ENCODE results near the gene DUSP9. TPM values are rescaled to one million over a fixed set of nuclear protein-coding genes. Genes with fewer than 3 reads are reported as not detected.

DUSP9 gene
- polyA plus RNA-seq, 1 donor = 0.14 TPM

DNA sequence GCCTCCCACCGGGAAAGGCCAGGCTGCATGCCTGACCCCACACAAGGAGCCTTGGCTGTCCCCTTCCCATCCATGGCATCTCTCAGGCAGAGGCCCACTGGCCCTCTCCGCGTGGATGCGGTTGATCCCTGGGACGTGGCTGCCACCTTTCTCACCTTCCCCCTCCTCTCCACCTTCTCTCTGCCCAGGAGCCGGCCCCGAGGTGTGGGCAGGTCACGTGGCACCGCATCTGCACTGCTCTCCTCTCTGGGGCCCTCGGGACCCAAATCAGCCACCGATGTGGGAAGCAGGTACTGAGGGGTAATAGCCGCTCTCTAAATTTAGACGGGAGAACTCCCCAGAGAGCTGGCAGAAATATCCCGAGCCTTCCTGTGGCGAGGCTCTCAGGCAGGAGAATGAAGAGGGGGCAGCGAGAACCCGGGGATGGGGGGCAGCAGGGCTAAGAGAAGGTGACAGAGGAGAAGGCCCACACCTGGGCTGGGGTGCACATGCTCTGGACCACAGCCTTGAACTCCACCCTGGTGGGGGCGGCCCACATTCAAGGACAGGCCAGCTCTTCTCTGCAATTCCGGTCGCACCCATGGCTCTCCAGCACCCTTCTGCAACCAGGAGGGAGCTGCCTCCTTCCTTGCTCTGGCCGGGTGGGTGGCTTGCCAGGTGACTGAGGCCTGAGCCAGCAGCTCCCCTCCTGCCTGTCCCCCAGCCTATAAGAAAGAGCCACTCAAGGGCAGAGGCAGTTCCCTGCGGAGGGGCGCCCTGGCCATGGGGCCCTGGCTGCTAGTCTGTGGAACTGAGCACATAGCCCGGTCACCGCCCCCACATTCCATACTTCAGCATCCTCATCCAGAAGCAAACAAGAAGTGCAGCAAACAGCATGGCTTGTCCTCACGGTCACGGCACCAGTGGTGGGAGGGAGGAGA, 9.6 kb upstream of the DUSP9 start:
- DNase-seq = no peak

DNA sequence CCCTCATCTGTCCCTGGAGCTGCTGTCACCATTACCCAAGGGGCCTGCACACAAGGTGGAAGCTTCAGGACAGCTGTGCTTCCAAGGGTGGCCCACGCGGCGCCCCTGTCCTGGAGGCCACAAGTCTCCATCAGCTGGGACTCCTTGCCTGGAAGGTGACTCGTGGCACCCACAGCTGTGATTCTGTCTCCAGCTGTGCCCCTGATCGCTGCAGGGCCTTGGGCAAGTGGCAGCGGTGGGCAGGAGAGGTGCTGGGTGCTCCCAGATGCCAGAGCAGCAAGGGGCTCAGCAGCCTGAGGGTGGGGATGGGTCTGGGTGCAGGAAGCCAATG, 9.0 kb upstream of the DUSP9 start:
- DNase-seq = no peak

DNA sequence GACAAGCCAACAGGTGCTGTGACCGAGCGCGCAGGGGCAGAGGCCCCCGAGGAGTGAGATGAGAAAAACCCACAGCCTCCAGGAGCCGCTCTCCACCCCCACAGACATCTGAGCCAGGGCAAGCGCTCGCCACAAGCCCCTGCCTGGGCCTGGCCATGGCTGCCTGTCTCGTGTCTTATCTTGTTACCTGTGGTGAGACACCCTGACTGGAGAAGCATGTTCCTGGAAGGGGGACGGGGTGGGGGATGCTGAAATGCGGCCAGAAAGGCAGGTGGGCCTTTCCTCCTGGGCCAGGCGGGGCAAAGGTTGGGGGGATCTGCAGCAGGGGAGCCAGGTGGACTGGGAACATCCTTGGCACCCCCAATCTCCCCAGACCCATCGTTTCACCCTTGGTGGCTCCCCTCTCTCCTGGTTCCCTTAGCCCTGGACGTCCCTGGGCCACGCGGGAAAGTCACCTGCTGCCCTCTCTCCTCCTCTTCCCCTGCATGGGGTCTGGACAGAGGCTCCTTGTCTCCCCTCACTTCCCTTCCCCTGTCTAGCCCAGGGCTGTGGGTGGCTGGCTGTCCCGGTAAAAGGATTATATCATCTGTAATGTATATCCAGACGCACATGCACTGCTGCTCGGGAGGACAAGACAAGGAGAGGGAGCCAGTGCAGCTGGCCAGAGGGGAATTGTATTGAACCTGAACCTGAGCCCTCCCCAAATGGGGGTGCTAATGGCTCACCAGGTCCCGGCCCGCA, 8.4 kb upstream of the DUSP9 start:
- no peak for DNase-seq

DNA sequence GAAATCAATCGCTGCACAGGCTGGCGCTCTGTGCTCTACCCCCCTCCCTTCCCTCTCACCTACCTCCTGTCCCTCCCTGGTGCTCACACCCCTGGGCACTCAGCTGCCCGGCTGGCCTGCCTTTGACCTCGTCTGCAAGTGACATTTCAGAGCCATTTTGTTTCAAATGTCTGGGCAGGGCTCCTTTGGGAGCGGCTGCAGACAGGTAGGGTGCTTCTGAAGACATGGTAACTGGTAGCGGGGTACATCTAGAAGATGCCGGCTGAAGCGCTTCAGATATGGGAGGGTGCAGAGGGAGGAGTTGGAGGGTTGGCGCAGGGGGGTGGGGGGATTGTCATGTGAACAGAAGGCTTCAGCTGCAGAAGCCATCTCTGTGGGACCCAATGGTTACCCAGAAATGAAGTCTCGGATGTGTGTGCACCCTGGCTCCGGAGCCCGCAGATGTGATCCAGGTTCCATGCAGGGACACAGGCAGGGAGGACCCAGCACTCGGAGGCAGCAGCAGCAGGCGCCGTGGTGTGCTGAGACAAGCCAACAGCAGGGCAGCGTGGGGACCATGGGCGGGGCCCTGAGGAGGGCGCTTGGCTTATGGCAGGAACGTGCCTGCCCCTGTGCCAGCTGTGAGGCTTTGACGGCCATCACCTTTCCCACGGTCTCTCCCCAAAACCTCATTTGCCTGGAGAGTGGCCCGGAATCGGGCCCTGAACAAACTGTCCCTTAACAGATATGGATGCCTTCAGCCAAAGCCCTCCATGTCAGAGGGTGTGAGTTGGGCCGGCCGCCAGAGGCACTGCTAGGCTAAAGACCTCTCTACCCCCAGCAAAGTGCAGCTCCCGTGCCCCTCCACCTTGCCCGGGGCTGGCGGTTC, 7.6 kb upstream of the DUSP9 start:
- no peak for DNase-seq

DNA sequence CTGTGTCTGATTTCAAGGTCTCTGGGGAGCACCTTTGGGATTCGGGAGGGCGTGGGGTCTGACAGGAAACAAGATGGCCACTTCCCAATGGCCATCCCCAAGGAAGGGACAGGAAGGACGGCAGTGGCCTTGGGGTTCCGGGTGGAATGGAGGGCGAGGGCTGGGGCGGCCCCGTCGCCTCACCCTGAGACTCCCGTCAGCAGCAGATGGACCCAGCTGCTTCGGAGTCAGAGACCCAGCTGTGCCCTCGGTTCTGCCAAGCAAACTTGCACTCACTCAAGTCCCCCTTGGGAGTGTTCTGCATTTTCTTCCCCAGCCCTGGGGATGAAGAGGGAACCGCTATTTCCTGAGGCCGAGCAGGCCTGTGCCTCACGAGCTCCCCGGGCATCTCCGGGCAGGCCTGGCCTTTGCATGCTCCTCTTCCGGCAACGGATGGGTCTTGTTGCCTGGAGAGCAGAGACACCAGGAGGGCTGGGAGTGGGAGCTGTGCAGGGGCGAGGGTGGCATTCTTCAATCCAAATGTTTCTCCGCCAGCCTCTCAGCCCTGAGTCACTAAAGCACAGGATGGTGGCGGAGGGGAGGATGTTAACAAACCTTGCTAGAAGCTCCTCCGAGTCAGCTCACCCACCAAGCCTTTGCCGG, 6.8 kb upstream of the DUSP9 start:
- no peak for DNase-seq

DNA sequence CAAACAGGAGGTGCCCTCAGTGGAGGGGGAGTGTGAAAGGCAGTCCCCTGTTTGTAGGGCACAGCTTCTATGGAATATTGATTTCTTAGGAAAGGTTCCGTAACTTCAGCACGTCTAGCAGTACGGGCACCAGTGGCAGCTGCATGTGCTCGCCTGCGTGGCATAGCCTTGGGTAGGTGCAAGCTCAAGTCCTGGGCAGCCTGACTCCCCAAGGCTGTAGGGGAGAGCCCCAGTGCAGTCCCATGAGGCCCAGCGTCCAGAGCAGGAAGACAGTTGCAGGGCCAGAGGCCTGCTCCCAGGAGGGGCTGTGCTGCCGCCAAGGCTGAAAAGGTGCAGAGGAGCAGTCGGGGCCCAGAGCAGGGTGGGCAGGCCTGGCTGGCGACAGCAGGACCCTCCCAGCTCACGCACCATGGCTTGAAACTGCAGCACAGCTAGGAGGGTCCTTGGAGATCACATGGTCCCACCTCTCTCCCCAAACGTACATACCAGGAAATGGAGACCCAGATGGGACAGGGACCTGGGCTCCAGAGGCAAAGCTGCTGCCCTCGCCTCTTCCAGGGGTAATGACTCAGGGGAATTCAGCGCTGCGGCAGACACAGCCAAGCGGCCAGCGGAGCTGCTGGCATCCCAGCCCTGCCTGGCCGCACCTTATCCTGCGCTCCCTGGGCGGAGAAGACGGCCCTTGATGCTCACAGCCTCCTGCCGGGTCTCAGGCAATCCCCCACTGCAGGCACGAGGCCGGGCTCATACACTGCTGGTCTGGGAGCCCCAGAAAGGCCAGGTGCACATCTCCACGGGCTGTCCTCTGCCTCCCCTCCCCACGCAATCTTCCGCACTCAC, 6.0 kb upstream of the DUSP9 start:
- DNase-seq = no peak

DNA sequence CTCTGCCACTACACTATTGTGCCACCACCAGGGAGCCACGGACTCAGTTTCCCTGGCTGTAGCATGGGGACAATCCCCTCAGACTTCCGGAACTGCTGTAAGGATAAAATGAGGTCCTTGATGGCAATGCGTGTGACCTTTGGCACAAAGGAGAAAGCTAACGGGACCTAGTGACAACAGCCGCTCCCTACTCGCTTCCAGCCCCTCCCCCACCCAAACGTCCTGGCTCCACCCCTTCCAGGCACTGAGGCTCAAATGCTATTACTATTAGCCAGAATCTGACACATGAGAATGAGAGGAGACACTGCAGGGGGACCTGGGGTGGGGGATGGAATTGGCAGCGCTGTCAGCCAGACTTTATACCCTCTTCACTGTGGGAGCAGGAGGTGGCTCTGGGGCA, 5.4 kb upstream of the DUSP9 start:
- DNase-seq = no peak

DNA sequence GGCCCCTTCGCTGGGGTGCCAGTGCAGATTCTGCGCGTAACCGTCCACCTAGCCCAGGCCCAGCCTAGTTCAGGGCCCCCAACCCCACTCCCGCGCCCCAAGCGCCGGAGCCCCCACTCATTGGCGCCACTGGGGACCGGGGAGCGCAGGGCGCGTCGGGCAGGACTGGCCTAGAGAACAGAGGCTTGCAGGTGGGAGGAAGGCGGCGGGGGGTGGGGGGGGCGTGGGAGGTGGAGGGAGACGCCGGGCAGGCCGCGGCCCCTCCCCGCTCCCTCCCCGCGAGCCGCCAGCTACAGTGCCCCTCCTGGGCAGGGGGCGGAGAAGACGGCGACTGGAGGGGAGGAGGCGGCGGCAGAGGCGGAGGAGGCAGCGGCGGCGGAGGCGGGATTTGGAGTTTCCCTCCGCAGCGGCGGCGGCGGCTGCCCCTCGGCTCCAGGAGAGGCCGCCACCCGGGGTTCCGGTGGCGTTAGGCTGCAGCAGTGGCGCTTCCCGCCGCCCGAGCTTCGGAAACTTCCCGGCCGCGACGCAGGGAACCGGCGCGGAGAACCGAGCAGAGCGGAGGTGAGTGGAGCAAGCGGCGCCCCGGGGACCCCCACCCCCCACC, 4.8 kb upstream of the DUSP9 start:
- no peak for DNase-seq

DNA sequence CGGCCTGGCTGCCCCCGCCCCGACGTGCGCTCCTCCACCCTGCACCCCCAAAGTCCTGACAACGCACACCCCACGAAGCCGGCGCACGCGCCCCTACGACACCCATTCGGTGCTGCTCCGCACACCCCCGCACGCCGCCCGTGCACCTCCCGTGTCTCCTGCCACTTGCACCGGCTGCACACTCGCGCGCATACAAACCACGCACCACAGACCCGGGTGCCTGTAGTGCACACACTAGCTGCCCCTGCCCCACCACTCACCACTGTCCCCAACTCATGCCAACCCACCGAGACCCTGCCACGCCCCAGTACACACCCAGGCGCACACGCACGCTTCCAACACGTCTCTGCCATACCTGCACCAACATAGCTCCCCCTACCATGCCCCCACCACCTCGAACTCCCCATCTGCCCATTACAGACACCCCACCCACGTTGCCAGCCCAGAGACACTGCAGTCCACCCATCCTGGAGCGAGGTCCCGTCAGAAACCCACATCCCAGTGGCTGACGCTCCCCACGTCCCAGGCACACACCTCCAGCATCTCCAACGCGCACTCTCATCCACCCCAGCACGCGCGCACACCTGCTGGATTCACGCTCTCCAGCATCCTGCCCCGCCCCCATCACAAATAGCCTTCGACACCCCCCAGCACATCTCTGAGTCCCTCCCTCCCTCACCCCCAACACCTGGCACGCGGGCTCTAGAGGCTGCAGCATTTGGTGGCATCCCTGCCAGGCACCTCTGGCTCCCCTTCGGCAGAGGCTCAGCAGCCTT, 4.2 kb upstream of the DUSP9 start:
- DNase-seq = no peak

DNA sequence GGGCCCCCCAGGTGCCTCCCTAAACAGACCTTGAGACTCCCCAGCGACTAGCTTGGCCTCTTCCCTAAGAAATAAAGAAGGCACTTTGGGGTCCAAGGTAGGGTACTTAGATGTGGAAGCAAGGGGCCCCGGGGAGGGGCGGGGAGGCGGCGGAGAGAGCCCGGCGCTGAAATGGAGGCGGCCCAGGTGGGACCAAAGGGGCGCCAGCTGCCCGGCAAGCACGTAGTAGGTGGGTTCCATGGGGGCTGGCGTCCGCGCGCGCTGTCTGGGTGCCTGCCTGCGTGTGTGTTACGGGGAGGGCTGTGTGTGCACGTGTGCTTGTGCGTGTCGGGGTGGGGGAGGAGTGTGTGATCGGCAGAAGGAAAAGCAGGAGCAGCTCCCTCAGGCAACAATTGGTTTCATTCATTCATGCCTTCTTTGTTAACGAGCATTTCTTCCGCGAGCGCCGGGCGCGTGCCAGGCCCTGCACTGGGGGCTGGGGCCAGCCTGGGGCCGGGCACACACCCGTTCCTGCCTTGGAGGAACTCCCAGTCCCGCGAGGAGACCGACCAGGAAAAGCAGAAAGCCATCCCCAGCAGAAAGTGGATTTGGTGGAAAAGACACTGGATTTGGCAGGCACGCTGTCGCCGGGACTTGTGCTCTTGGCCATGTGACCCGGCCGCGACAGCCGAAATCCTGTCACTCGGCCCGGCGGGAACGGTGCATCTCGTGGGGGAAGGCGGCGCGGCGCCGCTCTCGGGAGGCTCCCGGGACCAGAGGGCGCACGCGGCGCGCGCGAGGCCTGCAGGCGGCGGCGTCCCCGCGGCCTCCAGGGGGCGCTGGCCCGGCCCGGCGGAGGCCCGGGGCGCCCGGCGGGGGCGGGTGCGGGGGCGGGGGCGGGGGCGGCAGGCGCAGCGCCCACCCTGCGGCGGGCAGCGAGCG, 3.3 kb upstream of the DUSP9 start:
- DNase-seq = no peak

DNA sequence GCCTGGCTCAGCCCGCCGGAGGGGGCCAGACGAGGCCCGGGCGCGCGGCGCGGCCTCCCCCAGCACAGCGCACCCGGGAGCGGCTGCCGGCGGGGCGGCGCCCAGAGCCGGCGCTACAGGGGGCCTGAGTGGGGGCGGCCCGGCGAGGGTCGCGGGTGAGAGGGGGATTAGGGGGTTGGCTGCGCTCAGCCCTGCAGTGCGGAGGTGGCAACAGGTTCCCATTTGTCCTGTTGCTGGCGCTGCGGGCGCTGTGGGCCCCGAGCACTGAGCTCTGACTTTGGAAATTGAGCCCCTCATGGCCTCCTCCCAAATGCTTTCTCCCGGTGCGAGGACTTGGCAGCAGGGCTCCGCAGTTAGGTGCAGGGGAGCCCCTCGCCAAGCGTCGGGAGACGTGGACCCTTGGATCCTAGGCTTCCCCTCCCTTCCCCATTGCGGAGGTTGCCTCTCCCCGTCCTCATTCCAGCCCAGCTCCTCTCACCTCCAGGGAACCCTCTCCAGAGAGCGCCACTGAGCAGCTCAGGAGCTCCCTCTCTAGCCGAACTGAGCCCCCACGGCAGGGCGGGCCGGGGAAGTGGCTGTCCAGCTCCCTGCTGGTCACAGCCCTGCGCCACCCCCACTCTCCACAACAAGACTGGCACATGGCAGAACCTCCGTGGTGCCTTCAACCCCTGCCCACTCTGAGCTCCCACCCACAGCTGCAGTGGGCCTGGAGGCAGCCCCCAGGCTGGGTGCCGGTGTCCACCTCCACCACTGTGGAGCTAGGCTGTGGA, 2.5 kb upstream of the DUSP9 start:
- no peak for DNase-seq

DNA sequence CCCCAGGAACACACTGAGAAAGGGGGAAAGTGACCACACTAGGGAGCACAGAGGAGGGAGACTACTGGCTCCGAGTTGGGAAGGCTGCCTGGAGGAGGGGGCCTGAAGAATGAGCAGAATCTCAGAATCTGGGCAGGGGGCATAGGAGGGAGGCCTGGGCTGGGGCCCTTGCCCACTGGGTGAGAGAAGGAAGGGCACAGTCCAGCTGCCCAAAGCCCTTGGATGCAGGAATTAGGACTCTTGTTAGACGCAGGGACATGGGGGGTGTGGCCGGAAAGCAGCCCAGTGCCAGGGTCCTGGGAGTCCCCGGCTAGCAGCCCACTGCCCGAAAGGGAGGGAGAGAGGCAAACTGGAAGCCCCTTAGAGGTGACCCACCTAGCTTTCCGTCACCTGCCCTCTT, 1.9 kb upstream of the DUSP9 start:
- DNase-seq = no peak

DNA sequence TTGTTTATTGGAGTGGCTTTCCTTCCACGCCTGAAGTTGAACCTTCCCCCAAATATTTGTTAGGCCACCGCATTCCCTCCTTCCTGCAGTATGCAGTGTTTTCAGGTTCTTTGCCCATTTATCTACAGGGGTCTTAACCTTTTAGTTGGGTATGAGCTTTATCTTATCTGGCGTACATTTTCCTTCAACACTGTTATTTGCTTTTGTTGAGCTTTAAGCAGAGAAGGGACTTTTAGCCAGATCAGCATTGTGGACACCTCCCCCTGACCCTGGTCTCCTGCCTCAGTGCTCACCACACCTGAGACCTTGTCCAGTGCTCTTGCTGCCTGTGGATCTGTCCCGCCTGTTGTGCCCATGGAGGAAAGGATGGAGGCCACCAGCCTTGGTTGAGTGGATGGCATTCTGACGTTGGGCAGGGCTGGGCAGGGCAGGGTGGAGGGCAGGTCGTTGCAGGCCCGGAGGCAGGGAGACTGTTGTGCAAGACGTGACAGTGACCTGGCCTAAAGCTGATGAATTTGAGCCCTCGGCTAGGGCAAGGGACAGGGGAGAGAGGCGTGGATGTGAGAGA, 998 bp upstream of the DUSP9 start:
- no peak for DNase-seq

DNA sequence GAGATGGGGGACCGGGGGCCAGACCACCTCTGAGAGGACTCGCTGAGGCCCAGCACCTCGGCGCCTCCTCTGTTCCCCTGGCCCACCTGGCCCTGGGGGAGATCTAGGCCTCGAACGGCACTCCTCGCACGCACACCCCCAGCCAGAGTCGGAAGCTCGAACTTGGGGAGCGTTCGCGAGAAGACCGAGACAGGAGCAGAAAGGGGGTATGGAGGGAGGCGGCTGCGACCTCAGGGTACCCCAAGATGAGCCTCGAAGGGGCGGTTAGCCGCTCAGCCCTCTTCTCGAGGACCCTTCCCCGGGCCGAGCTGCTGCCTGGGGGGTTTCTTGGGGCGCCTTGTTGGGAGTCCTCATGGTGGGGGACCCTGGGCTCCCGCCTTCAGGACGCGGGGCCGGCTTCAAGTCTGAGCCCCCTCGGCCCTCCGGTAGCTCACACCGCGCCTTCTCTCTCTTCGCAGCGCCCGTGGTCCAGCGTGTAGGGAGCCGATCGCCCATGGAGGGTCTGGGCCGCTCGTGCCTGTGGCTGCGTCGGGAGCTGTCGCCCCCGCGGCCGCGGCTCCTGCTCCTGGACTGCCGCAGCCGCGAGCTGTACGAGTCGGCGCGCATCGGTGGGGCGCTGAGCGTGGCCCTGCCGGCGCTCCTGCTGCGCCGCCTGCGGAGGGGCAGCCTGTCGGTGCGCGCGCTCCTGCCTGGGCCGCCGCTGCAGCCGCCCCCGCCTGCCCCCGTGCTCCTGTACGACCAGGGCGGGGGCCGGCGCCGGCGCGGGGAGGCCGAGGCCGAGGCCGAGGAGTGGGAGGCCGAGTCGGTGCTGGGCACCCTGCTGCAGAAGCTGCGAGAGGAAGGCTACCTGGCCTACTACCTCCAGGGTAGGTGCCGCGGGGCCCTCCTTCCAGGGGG, 706 bp downstream of the DUSP9 start:
- DNase-seq = no peak

DNA sequence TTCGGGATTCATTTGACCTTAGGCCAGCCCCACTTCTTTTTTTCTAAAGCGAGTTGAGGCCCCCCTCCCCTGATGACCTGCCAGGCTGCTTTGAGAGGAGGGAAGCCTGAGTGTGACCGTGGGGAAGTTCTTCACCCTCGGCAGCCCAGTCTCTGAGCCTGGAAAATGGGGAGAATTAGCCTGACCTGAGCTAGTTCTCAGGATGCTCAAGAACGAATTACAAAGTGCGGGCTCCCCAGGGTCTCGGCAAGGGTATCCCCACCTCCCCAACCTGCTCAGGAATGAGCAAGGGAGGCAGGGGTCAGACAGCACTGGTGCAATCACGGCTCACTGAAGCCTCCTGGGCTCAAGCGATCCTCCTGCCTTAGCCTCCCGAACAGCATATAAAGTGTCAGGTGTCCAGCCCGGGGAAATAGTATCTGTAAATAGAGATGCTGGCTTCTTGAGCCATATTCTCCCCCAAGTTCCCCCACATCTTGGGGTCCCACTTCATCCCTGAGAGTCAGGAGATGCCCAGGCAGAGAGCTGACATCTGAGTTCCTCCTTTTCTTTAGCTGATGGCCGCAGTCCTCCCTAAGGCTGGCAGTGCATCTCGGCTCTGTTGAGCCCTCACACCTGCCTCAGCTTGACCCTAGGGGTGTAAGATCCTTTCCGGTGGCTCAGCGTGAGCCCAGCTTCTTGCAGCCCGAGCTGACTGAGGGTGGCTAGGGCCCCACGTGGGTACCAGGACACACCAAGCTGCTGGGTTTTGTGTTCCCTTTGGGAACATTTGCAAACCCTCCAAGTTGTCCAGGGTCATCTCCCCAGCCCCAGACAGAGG, 1.6 kb downstream of the DUSP9 start:
- DNase-seq = no peak

Data from hindlimb muscle (tissue), 1 donor.